HG02763 (cell line): ENCODE results near the gene SAYSD1.
A peak's percentile ranks its signal among the peaks of the same experiment; 100 is the strongest.

ENCODE experiments used
- ATAC-seq: cut with Tn5 transposase; IDR thresholded peaks from one replicate; pipeline ENCODE4 v1.9.1; 2021; ENCODE audit warnings: mild to moderate bottlenecking, moderate library complexity; ENCODE audit not compliant: unreplicated experiment

The SAYSD1 gene

GRCh38 chr6:39108041-39108839 lies 6.7 kb downstream of the SAYSD1 start:
- ATAC-seq, result no peak

- no peak for ATAC-seq
Observed at GRCh38 chr6:39107641-39108040, 7.3 kb downstream of the SAYSD1 start.

GRCh38 chr6:39107034-39107433 lies 8.0 kb downstream of the SAYSD1 start:
- no peak for ATAC-seq

GRCh38 chr6:39104528-39104927 lies 10.5 kb downstream of the SAYSD1 start:
- no peak for ATAC-seq

- peak; percentile 53 for ATAC-seq
Observed at GRCh38 chr6:39102821-39103136, 12.2 kb downstream of the SAYSD1 start.

- ATAC-seq, result no peak
Observed at GRCh38 chr6:39102071-39102820, 12.7 kb downstream of the SAYSD1 start.

- no peak for ATAC-seq
Observed at GRCh38 chr6:39100358-39100757, 14.6 kb downstream of the SAYSD1 start.

GRCh38 chr6:39095578-39095977 lies 19.4 kb downstream of the SAYSD1 start:
- no peak for ATAC-seq

GRCh38 chr6:39093149-39093708 lies 21.8 kb downstream of the SAYSD1 start:
- ATAC-seq, result no peak

GRCh38 chr6:39092124-39092523 lies 22.9 kb downstream of the SAYSD1 start:
- ATAC-seq, result no peak

- no peak for ATAC-seq
Observed at GRCh38 chr6:39091220-39091619, 23.8 kb downstream of the SAYSD1 start.

GRCh38 chr6:39090036-39090435 lies 24.9 kb downstream of the SAYSD1 start:
- ATAC-seq, result no peak

GRCh38 chr6:39088331-39088730 lies 26.7 kb downstream of the SAYSD1 start:
- no peak for ATAC-seq

GRCh38 chr6:39087197-39087596 lies 27.8 kb downstream of the SAYSD1 start:
- no peak for ATAC-seq

GRCh38 chr6:39086711-39087110 lies 28.3 kb downstream of the SAYSD1 start:
- ATAC-seq, result no peak

GRCh38 chr6:39086294-39086693 lies 28.7 kb downstream of the SAYSD1 start:
- peak; percentile 63 for ATAC-seq

GRCh38 chr6:39085129-39085797 lies 29.7 kb downstream of the SAYSD1 start:
- no peak for ATAC-seq

GRCh38 chr6:39084506-39084905 lies 30.5 kb downstream of the SAYSD1 start:
- ATAC-seq, result no peak

- ATAC-seq, result no peak
Observed at GRCh38 chr6:39083231-39083634, 31.8 kb downstream of the SAYSD1 start.

GRCh38 chr6:39082310-39082709 lies 32.7 kb downstream of the SAYSD1 start:
- ATAC-seq, result no peak

GRCh38 chr6:39080246-39080875 lies 34.6 kb downstream of the SAYSD1 start:
- ATAC-seq, result no peak
